GM18507 (cell line): ENCODE data around the gene PLPP4.

Source experiments
- DNase-seq: peaks from one replicate; pipeline ENCODE4 v3.0.0; 2011; ENCODE audit warnings: low read depth; ENCODE audit not compliant: insufficient read length; ENCODE audit errors: extremely low spot score
- FAIRE-seq: peaks from 2 replicates; lab custom pipeline; 2011; peaks lifted over from hg19 to GRCh38; lab: Jason Lieb, UNC

The PLPP4 gene

DNA sequence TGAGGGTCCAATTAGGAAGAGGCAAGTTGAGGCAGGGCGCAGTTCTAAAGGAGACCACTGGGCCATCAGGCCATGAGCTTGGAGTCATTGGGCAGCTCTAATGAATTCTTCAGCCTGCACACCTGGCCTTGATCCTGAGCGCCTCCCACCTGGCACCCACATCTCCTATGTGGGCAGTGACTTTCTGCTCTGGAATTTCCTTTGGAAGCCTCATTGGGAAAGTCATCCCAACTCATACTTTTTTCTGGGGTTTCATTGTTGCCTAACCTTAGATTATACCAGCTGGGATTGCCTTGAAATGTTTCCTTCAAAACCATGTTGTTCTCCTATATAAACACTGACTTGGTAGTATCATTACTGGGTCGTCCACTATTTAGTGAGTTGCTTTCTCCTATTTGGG lies 54.1 kb downstream of the PLPP4 start:
- no peak for DNase-seq
- FAIRE-seq: no peak

DNA sequence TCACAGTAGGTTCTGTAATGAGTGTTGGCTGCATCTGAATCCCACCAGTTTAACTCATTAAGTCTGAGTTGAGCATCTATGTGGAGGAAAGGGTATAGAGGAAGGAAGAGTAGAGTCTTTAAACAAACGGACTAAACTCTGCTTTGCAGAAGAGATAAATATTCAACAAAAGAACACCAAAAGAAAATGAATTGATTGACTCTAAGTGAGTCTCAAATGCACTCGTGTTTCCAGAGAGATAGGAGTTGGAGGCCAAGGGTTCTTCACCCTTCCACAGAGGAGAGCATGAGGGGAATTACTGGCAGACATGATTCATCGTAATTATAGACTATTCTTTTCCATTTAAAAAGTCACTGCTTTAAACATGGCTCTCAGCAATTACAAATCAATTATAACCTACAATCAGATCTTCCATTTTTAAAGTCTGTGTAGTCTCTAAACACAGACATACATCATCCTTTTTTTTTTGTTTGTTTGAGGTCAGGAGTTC lies 56.3 kb downstream of the PLPP4 start:
- DNase-seq (no peak), FAIRE-seq (no peak)

DNA sequence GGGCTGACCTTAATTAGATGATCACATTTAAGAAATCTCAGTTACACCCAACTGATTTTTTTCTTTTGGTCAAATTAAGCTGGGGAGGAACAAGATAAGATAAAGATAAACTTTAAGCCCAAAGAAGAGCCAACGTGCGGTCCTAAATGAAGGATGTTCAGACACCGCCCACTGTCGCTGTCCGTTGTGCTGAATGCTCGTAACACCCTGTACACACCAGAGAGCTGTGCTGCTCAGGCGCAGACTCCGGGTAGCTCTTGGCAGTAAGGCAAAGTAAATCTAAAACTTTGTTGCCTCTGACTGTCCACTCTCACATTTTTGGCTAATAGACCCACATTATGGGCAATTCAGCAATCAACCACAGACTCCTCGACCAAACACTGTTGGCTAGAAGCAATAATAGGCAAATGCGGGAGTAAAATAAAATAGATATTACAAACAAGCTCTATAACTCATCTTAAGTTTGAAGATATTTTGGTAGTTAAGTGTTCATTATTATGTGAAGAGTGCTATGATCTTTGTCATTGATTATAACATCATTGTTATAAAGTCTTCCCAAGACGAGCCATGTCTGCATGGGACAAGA lies 57.1 kb downstream of the PLPP4 start:
- DNase-seq: no peak
- FAIRE-seq: no peak

DNA sequence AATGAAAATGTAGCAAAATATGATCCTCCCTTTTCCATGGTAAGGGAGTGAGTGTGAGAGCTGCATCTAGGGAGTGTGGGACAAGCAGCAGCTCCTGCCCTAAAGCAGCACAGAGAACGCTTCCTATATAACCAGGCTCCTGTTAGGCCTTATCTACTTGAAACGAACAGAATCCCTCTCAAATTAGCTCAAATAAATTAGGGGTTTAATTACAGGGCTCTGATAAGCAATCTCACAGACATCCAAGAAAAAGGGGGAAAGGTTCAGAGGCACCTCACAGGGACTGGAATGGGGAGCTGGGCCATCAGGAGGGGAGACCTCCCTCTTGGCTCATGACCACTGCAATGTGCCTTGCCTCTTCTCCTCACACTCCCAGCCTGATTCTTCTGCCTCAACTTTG lies 57.9 kb downstream of the PLPP4 start:
- FAIRE-seq (no peak), DNase-seq (no peak)

DNA sequence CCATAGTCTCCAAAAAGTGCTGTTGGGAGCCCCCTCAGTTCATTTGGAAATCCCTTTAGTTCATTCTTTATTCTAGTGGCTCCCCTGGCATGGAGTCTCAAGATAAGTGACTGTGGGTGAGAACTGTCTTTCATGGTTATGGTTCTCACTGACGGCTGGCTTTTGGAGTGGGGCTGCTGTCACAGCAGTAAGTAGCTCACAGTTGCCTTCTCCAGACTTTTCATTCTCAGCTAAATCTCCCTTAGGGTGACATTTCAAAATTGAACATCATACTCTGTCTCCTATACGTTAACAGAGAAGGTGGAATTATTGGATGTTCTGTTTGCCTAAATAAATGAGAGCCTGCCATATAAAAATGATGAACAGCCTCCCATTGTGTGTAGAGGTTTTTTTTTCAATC lies 58.7 kb downstream of the PLPP4 start:
- DNase-seq (no peak), FAIRE-seq (no peak)

DNA sequence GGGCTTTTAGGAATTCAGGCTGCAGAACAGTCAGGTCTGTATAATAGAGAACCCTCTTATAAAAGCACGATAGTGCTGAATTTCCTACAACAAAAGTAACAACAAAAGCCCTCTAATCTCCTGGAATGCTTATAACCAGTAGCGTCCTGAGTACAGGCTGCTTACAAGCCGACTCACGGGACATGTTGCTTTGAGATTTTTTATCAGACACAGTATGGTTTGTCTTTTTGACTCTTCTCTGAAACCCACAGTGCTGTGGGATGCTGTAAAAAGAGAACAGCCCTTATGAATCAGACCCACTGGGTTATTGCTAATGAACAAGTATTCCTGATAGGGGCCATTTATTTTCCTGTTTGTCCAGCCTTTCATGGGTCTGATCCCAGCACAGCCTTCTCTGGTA lies 59.4 kb downstream of the PLPP4 start:
- FAIRE-seq (no peak), DNase-seq (no peak)

DNA sequence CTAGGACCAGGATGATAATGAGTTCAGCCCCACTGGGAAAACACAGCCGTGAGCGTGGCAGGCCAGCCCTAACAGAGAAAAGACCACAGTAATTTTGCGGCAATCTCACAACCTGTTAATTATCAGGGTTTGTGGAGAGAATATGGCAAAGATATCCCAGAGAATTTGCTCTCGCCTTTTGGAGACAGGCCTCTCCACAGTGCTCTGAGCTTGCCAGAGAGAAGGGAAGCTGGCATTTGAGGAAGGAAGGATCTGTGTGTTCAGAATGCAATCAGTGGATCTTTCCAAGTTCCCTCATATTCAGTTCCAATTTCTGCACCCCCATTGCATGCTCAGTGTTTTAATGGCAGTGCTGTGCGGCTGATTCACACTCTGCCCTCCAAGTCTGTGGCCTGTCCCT lies 60.2 kb downstream of the PLPP4 start:
- no peak for FAIRE-seq
- no peak for DNase-seq

DNA sequence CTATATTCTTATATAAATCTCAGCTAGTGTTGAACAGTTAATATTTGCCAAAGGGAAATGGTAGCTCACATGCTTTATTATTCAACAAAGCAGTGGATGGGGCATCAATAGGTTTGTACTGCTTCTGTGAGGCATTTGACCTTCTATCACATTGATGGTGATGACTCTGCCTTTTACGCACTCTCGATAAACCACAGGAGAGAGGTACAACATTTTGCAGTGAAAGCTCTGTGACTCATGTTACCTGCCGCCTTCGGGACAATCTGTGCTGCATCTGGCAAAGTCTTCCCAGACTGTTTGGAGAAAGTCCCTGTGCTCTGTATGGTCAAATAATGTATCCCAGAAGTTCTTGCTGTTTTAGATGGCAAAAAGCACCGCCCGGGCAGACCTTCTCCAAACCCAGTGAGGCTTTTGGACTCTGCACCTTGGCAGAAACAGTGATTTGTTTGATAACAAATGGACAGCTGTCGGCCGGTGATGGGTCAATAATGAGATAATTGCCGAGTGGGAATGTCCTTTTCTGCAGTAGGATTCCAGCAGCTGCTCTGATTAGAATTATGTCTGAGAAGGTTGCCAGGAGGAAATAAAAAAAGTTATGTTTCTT lies 61.0 kb downstream of the PLPP4 start:
- FAIRE-seq (no peak), DNase-seq (no peak)

DNA sequence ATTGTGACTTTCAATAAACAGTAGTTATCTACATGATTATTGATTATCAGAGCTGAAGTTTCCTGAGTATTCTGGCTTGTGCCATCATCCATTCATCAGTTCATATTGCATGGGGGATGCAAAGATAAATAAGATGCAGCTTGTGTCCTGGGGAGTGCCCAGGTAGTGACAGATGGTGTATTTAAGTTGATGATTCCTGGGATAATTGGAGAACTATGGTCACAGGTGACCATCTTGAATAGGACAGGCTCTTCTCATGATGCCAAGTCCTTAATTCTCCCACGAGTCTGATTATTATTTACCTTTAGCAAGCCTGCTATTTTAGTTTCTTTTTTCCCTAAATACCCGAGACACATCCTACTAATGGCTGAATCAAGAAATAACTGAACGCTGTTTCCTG lies 64.9 kb downstream of the PLPP4 start:
- no peak for DNase-seq
- FAIRE-seq: no peak

DNA sequence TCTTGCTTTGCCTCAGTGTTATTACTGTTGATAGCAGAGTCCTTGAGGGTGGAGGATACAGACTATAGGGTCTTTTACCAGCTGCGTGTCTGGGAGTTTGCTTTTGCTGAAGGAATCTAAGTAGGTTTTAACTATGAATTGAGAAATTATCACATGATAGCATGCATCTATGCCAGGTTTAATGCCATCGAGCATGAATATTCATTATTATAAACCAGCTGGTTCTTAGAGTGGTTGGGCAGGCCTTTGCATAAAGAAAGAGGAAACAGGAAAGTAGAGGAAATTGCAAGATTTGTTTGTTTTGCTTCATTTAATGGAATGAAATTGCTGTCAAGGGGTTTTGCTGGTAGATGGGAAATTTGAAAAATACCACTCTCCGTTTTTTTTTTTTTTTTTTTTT lies 70.7 kb downstream of the PLPP4 start:
- DNase-seq (no peak), FAIRE-seq (no peak)

DNA sequence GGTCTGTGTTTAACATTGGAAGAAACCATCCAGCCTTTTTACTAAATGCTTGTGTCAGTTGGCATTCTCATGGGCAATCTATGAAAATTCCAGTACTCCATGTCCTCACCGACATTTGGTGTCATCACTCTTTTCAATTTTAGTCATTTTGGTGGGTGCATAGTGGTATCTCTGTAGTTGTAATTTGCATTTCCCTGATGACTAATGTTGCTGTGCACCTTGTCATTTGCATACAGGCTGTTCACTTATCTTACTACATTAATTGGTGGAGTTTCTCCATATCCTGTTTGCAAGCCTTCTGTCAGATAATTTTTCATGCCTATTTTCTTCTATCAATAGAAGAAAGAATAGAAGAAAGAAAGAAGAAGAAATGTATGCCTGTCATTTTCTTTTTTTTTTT lies 73.7 kb downstream of the PLPP4 start:
- FAIRE-seq (no peak), DNase-seq (no peak)

DNA sequence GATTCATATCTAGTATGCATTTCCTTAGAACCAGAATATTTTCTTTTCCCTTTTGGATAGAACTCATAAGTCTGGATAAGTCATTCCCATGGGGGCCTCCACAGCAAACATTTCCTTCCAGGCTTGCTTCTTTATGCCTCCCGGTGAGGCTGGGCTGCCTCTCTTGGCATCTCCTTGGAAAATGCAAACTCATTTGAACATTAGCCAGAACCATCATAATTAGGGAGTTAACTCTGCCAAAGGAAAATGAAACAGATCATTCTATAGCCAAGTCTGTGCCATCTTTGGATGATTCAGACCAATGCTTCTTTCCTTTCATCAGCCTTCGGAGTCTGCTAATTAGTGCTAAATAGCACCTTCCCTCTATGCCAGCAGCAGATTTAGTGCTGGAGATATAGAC lies 81.1 kb downstream of the PLPP4 start:
- DNase-seq: no peak
- FAIRE-seq: no peak

DNA sequence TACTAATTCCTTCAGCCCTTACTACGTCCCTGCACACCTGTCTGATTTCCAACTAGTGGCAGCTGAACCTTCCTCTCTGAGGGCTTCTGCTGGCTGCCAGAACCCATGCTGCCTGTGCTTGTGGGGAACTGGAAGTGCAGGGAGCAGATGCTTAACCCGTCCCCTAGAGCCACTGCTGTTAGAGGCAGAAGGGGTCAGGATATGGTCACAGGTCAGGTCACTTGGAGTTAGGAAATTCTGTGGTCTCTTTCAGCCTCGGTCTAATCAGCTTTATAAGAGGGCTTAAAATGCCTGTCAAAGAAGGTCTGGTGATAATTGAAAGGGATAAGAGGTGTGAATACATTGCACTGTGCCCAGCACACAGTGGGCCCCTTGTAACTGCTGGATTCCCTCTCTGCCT lies 82.0 kb downstream of the PLPP4 start:
- DNase-seq: no peak
- FAIRE-seq: no peak

DNA sequence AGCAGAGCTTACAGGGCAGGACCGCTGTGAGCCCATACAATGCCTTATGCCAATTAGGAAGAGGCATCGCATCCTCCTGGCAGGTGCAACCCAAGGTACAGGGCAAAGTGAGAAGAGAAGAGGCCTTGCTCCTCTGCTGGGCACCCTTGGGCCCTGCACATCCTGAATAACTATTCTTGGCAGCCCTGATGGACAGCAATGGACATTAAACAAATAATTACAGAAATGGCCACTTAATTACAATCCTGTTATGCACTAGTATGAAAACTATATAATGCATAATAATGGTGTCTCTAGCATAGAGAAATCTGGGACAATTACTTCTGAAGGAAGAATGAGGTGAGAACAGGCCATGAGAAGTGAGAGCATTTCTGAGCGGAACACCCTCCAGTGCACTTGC lies 83.5 kb downstream of the PLPP4 start:
- FAIRE-seq (no peak), DNase-seq (no peak)

DNA sequence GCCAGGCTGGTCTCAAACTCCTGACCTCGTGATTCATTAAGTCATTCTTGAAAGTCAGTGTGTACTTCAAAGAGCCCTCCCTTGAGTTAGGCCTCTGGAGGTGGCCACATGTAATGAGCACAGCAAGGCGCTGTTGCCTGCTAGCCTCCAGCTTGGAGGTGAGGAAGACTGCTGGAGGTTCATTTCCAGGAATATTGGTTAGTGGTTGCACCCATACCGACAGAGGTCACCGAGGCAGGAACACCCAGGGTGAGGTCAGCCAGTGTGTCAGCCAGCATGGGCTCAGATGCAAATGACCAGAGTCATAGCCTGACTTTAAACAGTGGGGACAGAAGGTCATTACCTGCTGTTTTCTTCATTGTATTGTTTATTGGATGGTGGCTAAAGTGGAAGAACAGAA lies 85.0 kb downstream of the PLPP4 start:
- FAIRE-seq: no peak
- no peak for DNase-seq

DNA sequence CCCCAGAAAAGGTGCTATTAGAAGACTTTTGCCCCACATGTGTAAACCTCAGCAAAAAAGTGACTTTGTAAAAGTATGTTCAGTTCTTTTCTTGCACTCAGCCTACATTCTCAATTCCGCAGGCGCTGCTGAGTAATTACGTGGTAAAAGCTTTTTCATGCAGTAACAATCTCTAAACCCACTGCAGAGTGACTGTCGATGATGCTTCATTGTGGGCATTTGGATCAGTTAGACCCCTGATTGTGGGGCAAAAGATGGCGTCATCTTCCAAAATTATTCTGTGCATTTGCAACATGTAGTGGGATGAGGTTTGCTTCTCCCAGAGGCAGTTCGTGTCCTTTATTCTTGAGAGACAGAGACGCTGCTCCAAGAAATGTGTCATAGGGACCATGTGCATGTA lies 85.6 kb downstream of the PLPP4 start:
- no peak for FAIRE-seq

DNA sequence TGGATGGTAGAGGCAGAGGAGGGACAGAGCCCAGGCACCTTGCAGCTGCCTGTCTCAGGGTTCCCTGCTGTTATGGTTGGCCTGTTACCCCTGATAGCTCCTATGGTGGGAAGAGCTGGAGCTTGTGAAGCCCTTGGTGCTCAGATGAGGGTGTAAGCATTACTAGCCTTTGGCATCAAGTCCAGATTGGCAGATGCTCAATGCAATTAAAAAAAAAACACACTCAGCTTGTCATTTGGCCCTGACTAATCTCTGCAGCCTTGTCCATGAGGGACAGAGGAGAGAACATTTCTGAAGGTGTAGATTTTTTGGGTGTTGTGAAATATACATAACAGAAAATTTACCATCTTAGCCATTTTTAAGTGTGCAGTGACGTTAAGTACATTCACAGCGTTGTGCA lies 86.3 kb downstream of the PLPP4 start:
- FAIRE-seq: no peak

More for the DNA sequence above, 85.6 kb downstream of the PLPP4 start:
- no peak for DNase-seq

DNA sequence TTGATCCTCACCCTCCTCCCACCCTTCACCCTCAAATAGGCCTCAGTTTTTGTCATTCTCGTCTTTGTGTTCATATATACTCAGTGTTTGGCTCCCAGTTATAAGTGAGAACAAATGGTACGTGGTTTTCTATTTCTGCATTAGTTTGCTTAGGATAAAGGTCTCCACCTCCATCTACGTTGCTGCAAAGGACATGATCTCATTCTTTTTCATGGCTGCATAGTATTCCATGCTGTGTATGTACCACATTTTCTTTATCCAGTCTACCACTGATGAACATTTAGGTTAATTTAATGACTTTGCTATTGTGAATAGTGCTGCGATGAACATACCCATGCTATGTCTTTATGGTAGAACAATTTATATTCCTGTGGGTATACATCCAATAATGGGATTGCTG lies 91.2 kb downstream of the PLPP4 start:
- no peak for DNase-seq
- no peak for FAIRE-seq

More for the DNA sequence above, 86.3 kb downstream of the PLPP4 start:
- no peak for DNase-seq

DNA sequence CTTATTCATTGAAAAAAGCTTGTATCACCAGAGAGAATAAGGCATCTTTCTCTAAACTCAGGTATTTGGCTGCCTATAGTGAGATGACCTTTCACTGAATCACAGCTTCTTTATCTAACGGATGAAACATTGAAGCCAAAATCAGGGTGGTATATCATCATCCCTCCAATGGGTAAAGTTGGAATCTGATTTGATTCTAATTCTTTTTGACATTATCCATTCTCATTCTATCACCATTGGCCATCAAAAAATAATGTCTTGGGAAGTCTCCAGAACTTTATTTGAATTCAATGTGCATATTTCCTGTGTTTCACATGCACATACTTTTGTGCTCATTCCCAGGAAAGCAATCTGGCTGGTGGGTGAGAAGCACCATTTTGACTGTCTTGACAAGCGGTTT lies 95.2 kb downstream of the PLPP4 start:
- no peak for FAIRE-seq

DNA sequence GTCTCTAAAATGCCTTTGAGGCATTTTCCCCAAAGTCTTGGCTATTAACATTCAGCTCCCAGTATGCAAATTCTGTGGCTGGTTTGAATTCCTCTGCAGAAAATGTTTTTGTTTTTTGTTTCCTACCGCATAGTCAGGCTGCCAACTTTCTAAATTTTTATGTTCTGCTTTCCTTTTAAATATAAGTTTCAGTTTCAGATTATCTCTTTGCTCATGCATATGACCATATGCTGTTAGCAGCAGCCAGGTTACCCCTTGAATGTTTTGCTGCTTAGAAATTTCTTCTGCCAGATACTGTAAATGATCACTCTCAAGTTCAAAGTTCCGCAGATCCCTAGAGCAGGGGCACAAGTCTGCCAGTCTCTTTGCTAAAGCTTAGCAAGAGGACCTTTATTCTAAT lies 96.9 kb downstream of the PLPP4 start:
- FAIRE-seq: no peak

More for the DNA sequence above, 95.2 kb downstream of the PLPP4 start:
- DNase-seq: no peak

DNA sequence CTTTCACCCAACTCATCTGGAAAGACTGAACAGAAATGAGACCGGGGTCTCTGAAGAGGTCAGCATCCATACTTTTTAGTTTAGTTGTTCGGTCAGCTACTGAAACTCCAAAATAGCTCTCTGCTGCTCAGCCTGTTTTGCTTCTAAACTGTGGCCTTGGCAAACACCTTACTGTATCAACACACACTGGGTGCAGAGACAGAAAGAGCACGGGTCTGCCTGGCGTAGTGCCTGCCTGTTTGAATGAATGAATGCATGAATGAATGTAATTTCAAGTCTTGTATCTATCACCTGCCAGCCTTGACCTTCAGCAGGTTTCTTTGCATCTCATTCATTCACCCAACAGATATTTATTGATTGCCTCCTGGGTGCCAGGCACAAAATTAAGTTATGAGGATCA lies 98.4 kb downstream of the PLPP4 start:
- FAIRE-seq (no peak), DNase-seq (no peak)

More for the DNA sequence above, 96.9 kb downstream of the PLPP4 start:
- DNase-seq: no peak
